Activated T-cell treated with anti-CD3 and anti-CD28 coated beads, Interleukin-2, amount 50 U/mL, for 48 hours (primary cell): ENCODE data around the gene MOB1B.

ENCODE experiments used
- DNase-seq, 2 experiments: peaks; one replicate each; pipeline ENCODE4 v3.0.0-alpha.2; 2020

The MOB1B gene

DNA sequence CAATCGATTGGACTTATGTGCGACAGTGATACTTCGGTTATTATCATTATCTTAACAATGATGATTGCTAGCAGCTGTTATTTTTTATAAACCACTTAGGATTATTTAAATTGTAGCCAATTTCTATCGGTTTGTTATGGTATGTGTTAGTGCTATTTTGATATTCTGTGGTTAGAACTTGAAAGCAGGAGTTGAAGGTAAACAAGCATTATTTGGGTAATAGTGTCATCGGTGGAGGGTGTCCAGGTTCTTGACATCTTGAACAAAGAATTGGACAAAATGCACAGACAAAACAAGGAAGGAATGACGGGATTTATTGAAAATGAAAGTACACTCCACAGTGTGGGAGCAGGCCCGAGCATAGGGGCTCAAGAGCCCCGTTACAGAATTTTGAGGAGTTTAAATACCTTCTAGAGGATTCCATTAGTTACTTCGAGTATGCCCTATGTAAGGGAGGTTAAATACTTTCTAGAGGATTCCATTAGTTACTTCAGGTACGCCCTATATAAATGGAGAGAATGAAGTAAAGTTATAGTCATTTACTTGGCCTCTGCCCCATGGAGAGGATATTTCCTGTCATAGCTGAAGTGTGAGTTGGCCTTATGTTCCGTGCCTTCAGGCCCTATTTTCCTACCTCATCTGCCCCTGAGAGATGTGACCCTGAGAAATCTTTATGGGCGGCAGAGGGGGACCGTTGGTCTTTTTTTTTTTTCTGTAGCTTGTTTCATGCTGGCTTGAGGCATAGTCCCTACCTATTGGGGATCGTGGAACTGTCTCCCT lies 13.1 kb downstream of the MOB1B start:
- no peak for DNase-seq

DNA sequence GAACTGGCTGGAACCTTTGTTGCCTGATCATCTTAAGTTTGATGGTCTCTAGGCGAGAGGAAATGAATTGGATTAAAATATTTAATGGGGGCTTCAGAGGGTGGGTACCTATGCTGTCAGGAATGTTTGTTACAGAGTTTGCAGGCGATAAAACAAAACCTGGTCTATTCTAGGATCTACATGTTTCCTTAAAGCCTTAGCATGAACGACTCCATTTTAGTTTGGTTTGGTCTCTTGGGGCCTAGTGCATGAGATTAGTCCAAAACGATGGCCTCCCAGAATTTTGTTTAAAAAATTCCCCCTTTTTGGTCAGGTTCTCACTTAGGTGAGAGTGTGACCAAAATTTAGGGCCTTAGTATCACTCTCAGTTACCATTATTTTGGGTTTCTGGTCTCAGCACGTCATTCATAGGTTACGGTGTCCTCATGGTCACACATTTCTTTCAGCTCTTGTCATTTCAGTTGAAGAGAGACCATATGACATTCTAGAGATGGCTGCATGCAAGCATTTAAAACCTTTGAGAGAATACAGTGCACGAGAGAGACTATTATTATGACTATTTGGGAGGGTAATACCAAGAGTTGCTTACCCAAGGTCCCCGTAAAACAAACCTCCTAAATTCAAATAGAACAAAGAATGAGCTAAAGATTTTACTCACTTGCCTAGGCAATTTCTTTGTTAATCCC lies 13.8 kb downstream of the MOB1B start:
- DNase-seq: no peak

DNA sequence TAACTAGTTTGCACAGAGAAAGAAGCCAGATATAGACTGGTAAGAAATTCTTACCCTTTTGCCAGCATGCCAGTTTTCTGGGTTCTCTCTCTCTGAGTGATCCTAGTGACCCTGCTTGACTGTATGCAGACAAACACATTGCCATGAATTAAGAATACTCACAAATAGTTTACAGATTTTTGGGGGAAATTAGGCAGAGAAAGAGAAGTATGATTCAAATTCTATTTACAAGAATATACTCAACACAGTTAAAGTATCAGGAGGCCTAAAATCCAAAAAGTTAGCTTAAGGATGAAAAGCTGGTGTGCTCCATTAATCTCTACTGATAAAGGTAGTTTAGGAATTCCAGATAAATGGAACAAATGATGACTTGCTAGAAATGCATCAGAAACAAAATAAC lies 18.4 kb downstream of the MOB1B start:
- no peak for DNase-seq

DNA sequence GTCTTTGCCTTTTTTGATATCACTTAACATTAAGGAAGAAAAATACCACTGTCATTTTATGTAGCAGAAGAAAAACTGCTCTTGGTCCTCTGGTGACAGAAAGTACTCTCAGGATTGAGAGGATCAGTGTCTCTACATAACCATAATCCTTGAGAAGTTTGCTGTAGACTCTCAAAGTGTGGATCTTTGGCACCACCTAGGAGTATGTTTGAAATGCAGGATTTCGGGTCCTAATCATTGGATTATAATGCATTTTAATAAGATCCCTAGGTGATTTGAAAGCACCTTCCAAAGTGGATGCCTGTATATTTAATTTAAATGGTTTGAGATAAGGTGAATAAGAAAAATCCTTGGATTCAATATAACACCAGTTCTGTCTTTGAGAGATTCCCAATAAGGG lies 23.2 kb downstream of the MOB1B start:
- no peak for DNase-seq

- no peak for DNase-seq
Measured at GRCh38 chr4:70925899-70926635, 23.9 kb downstream of the MOB1B start.

- DNase-seq: peak; percentile 23 to 35
Measured at GRCh38 chr4:70927502-70928137, 25.5 kb downstream of the MOB1B start.

- no peak for DNase-seq
Measured at GRCh38 chr4:70930530-70931256, 28.5 kb downstream of the MOB1B start.

- no peak for DNase-seq
Measured at GRCh38 chr4:70931347-70931746, 29.2 kb downstream of the MOB1B start.

DNA sequence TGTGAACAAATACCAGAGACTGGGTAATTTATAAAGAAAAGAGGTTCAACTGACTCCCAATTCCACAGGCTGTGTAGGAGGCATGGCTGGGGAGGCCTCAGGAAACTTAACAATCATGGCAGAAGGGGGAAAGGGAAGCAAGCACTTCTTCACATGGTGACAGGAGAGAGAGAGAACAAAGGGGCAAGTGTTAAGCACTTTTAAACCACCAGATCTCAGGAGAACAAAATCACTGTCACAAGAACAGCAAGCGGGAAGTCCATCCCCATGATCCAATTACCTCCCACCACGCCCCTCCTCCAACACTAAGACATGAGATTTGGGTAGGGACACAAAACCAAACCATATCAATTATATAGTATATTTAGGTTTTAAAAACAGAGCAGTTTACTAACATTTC lies 30.8 kb downstream of the MOB1B start:
- DNase-seq: no peak

GRCh38 chr4:70935038-70935695 lies 33.0 kb downstream of the MOB1B start:
- DNase-seq: no peak

DNA sequence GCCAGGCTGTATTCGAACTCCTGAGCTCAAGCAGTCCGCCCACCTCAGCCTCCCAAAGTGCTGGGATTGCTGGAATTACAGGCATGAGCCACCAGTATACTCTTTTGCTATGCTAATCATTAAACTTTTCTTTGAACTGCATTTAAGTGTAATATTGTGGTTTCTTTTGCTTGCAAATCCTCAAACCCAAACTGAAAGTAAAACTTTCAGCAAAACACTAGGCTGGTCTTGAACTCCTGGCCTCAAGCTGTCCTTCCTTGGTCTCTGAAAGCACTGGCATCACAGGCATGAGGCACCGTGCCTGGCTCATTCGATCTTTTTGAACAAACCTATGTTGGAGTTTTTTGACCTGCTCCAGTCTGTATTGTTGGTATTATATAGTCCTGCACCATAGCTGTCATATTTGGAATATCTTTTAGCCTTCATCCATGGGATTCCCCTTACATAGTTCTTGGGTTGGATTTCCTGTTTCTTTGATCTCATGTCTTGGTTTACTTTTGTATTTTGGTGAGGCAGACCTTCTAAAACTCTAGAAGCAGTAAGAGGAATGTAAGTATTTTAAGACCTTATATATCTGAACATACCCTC lies 34.1 kb downstream of the MOB1B start:
- DNase-seq: no peak

DNA sequence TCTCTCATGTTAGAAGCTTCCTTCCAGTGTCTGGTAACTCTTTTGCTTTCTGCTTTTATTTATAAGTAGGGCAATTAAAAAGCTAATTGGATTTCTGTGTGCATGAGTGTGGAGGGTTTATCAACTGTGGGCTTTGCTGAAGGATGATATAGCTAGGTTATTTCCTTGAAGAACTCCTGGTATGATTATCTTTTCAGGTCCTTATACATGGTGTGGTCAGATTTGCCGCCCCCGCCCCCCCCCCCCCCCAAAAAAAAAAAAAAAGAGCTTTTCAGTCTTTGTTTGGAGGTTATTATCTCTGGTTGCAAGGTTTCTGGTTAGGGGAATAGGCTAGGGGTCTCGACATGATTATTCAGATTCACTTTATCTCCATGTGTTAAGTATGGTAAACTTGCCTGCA lies 35.9 kb downstream of the MOB1B start:
- DNase-seq: no peak

DNA sequence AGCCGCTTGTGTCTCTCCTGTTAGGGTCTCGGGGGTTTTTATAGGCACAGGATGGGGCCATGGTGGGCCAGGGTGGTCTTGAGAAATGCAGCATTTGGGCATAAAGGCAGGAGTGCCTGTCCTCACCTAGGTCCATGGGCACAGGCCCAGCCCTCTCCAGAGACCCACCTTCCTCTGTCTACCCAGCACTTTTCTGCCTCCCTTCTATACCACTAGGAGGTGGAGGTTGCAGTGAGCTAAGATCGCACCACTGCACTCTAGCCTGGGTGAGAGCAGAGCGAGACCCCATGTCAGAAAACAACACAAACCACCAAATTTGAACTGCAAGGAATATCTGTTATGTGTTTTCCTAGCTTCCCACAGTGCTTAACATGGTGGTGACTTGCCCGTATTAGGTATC lies 38.0 kb downstream of the MOB1B start:
- no peak for DNase-seq

DNA sequence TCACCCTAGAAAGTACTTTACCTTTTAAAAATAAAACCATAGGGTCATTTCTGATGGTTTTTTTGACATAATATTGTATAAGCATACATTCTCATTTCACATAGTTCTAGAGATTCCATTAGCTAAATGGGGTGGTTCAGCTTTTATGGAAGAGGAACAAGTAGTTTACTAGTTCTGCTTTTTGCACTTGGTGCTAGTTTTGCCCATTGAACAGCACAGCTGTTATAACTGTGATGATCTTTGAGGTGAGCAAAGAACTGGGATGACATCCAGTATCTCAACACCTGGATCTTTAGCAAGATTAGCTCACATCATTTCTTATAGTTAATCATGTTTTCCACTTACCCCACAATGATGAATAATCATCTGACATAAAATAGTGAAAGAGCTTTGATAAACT lies 40.9 kb downstream of the MOB1B start:
- DNase-seq: no peak

DNA sequence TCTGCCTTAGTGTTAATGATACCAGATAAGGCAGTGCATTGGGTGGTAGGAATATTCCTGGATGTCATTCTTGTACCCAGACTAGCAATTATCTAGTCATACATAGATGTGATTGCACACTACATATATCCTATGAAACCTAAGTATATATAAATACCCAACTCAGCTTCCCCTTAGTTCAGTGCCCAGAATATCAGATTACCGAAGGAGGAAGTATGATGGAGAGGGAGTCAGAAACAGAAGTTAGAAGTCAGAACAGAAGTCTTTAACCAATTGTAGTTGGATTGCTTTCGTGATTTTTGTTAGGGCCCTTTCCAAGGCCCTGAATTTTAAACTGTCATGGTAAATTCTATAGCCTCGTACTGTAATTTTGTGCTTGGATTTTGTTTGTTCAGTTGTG lies 42.9 kb downstream of the MOB1B start:
- DNase-seq: no peak

DNA sequence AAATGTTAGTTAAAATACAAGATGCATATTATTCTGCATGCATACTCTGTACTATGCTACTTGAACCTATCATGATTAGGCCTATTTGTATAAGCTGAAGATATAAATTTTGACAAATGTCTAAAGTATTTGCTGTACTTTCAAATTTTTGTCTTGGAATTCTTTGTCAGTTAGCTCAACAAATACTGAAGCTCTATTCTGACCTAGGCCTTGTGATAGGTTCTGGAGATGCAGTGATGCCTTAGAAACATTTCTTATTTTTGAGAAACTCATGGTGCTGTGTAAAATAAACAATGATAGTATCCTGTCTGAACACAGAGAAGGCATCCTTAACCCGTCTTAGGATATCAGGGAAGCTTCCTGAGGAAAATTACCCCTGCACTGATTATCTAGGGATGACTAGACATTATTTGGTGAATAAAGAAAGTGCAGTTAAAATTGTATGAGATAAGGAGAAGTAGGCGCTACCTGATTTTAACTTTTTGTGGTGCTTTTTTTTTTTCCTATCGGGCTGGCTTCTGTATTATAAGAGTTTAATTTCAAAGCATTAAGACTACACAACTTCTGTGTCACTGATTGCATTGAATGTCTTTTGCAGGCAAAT lies 43.4 kb downstream of the MOB1B start:
- DNase-seq: no peak

GRCh38 chr4:70946939-70947338 lies 44.8 kb downstream of the MOB1B start:
- DNase-seq: no peak

GRCh38 chr4:70948665-70949260 lies 46.6 kb downstream of the MOB1B start:
- DNase-seq: no peak

DNA sequence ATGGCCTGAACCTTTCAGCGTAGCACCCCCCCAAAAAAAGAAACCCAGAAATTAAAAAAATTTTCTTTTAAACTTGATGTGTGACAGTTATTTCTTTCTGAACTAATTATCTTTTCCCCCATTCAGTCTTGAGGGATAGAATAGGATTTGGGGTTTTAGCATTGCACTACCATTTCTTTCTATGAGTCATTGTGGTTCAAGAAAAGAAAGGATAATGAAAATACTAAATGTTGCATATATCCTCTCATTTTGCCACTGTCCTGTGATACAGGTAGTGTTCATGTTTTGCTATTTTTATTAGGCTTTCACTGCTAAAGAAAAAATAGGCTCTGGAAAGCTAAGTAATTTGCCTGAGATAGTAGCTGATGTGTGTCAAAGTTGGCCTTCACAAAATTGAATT lies 51.9 kb downstream of the MOB1B start:
- no peak for DNase-seq

DNA sequence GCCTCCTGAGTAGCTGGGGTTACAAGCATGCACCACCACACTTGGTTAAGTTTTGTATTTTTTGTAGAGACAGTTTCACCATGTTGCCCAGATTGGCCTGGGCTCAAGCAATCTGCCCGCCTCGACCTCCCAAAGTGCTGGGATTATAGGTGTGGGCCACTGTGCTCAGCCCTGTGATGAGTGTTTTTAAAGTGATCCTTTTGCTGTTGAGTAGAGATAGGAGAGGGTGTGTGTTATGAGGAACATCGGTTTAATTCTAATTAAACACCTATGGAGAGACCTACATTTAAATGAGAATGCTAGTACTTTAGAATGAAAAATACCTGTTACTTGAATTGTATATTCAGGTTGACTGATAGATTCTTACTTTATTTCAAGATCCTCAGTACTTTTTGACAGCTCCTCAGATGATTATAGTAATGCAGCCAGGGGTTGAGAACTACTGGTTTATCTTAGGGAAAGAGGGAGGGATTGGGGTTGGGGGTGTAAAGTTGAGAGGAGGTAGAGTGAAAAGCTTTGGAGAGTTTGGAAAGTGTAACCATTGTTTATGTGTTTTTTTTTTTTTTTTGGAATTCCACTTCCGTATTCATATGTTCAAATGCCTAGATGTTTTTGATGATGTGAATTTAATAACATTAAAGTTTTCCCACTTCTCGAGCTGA lies 54.5 kb downstream of the MOB1B start:
- no peak for DNase-seq
